Sigmoid colon (tissue), 4 donors: Measurements from ENCODE around the gene KCNJ6.

ENCODE experiments used
- EP300 ChIP-seq, 4 donors: sonication (generic); formaldehyde crosslinking; IDR thresholded peaks; one replicate each; pipeline ENCODE4 v1.6.1; 2017; ENCODE audit warnings: antibody characterized with exemption in 4 of 4
- POLR2A ChIP-seq, 2 donors: fragments of 450-650 bp; IDR thresholded peaks; one replicate each; pipeline ENCODE4 v1.6.1; 2016; ENCODE audit warnings: antibody characterized with exemption in 2 of 2, mild to moderate bottlenecking in 2 of 2, moderate library complexity in 2 of 2
- POLR2AphosphoS5 ChIP-seq, 4 donors: sonication (generic); formaldehyde crosslinking; IDR thresholded peaks; one replicate each; pipeline ENCODE4 v1.6.1; 2017; ENCODE audit warnings: antibody characterized with exemption in 4 of 4
- TF ChIP-seq, protein P1 (sequence below), 4 experiments: fragments of 450-650 bp in 3 of 4; fragments of 200-600 bp in 1 of 4; IDR thresholded peaks; one replicate each; pipeline ENCODE4 v1.5.1; 2016 to 2019; ENCODE audit warnings: antibody characterized with exemption in 4 of 4, mild to moderate bottlenecking in 3 of 4, moderate library complexity in 2 of 4

DNA sequence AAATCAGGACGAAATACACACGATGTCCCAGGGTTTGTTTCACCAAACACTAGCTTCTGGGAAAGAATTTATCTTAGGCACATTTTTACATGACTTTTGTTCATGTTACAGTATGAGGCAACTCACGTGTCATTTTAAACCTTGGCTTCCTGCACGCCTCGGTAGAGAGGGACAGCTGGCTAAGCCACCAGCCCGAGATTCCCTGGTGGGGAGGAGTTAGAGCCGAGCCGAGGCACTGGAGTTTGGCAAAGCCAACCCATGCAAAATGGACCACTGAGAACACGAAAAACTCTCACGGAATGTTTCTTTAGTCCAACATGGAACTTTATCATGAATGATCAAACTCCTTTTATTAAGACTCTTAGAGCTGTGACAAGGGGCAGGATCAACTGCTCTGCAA is 309.7 kb downstream of the KCNJ6 start:
- TF ChIP-seq, protein P1, sequence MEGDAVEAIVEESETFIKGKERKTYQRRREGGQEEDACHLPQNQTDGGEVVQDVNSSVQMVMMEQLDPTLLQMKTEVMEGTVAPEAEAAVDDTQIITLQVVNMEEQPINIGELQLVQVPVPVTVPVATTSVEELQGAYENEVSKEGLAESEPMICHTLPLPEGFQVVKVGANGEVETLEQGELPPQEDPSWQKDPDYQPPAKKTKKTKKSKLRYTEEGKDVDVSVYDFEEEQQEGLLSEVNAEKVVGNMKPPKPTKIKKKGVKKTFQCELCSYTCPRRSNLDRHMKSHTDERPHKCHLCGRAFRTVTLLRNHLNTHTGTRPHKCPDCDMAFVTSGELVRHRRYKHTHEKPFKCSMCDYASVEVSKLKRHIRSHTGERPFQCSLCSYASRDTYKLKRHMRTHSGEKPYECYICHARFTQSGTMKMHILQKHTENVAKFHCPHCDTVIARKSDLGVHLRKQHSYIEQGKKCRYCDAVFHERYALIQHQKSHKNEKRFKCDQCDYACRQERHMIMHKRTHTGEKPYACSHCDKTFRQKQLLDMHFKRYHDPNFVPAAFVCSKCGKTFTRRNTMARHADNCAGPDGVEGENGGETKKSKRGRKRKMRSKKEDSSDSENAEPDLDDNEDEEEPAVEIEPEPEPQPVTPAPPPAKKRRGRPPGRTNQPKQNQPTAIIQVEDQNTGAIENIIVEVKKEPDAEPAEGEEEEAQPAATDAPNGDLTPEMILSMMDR (IDR thresholded peaks at IDR 0.05), result no peak
- no peak for TF ChIP-seq POLR2A (IDR thresholded peaks at IDR 0.05)
- TF ChIP-seq EP300 (IDR thresholded peaks at IDR 0.05), result no peak
- TF ChIP-seq POLR2AphosphoS5 (IDR thresholded peaks at IDR 0.05), result no peak
